ENCODE measurements around the gene TMEM17.

DNA sequence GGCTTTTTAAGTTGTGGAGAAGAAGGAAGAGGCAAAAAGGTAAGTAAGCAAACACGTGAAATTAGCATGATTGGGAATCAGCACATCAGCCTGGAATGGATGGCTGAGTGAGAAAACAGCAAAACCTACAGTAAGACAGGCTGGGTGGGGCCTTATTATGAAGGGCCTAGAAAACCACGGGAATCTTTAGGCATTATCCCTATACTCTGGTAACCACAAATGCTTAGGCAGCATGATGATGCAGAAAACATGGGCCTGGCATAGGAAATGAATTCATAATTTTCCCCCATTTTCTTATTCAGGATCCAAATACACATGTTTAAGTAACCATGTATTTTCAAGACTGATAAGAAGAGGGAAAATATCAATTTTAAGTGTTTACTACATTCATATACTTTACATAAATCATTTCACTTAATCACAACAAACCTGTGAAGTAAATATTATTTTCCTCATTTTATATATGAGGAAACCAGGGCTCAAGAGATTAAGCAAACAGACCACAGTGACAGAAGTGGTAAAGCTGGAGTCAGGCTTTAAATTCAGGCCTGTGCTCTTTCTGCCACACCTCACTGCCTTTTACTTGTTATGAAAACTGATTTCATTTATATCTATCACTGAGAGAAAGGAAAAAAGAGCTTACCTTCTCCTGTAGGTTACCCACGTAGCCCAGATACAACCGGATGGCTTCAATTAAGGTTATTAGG lies 4.0 kb downstream of the TMEM17 start:
- TF ChIP-seq POLR2A (IDR thresholded peaks at IDR 0.05) (no peak), POLR2AphosphoS5 (IDR thresholded peaks at IDR 0.05) (no peak)
- TF ChIP-seq, protein P1, sequence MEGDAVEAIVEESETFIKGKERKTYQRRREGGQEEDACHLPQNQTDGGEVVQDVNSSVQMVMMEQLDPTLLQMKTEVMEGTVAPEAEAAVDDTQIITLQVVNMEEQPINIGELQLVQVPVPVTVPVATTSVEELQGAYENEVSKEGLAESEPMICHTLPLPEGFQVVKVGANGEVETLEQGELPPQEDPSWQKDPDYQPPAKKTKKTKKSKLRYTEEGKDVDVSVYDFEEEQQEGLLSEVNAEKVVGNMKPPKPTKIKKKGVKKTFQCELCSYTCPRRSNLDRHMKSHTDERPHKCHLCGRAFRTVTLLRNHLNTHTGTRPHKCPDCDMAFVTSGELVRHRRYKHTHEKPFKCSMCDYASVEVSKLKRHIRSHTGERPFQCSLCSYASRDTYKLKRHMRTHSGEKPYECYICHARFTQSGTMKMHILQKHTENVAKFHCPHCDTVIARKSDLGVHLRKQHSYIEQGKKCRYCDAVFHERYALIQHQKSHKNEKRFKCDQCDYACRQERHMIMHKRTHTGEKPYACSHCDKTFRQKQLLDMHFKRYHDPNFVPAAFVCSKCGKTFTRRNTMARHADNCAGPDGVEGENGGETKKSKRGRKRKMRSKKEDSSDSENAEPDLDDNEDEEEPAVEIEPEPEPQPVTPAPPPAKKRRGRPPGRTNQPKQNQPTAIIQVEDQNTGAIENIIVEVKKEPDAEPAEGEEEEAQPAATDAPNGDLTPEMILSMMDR (IDR thresholded peaks at IDR 0.05): no peak
